DMS114 treated with DMSO at 0.1 percent for 48 hours (cell line): ENCODE measurements around the gene PLD6.

ENCODE experiments used
- DNase-seq: peaks from one replicate; lab custom pipeline; 2025; ENCODE audit not compliant: unreplicated experiment; lab: John Stamatoyannopoulos, UW

Gene PLD6

GRCh38 chr17:17227608-17228520 lies 21.7 kb upstream of the PLD6 start:
- no peak for DNase-seq

- DNase-seq, result no peak
Observed at GRCh38 chr17:17226451-17227265, 20.5 kb upstream of the PLD6 start.

- DNase-seq, result no peak
Observed at GRCh38 chr17:17225901-17226300, 19.8 kb upstream of the PLD6 start.

- DNase-seq, result no peak
Observed at GRCh38 chr17:17224137-17224536, 18.0 kb upstream of the PLD6 start.

- DNase-seq, result no peak
Observed at GRCh38 chr17:17223736-17224135, 17.6 kb upstream of the PLD6 start.

- DNase-seq, result no peak
Observed at GRCh38 chr17:17221329-17221728, 15.2 kb upstream of the PLD6 start.

- DNase-seq, result no peak
Observed at GRCh38 chr17:17220529-17220928, 14.4 kb upstream of the PLD6 start.

- DNase-seq, result no peak
Observed at GRCh38 chr17:17217995-17218394, 11.9 kb upstream of the PLD6 start.

GRCh38 chr17:17216776-17217175 lies 10.6 kb upstream of the PLD6 start:
- DNase-seq, result no peak

- DNase-seq, result no peak
Observed at GRCh38 chr17:17216236-17216635, 10.1 kb upstream of the PLD6 start.

GRCh38 chr17:17215575-17215974 lies 9.4 kb upstream of the PLD6 start:
- DNase-seq, result no peak

GRCh38 chr17:17214646-17215436 lies 8.7 kb upstream of the PLD6 start:
- DNase-seq, result no peak

- no peak for DNase-seq
Observed at GRCh38 chr17:17213775-17214174, 7.6 kb upstream of the PLD6 start.

- no peak for DNase-seq
Observed at GRCh38 chr17:17207998-17208397, 1.9 kb upstream of the PLD6 start.

- no peak for DNase-seq
Observed at GRCh38 chr17:17206913-17207335, 791 bp upstream of the PLD6 start.

- no peak for DNase-seq
Observed at GRCh38 chr17:17205368-17206123, 587 bp downstream of the PLD6 start.

- no peak for DNase-seq
Observed at GRCh38 chr17:17204635-17205231, 1.4 kb downstream of the PLD6 start.

- DNase-seq, result no peak
Observed at GRCh38 chr17:17204041-17204591, 2.0 kb downstream of the PLD6 start.

GRCh38 chr17:17203173-17203730 lies 2.9 kb downstream of the PLD6 start:
- DNase-seq, result no peak
